Activated naive CD4-positive, alpha-beta T cell treated with anti-CD3 and anti-CD28 coated beads, Interleukin-2, amount 50 U/mL, for 24 hours (primary cell): ENCODE measurements around the gene VEGFC.

Source experiments
- H3K27ac Mint-ChIP-seq: one replicate; pipeline ENCODE4 v1.8.0; 2021; ENCODE audit warnings: mild to moderate bottlenecking, mixed read lengths
- H3K27me3 Mint-ChIP-seq: one replicate; pipeline ENCODE4 v1.8.0; 2021; ENCODE audit warnings: mixed read lengths
- H3K36me3 Mint-ChIP-seq: one replicate; pipeline ENCODE4 v1.8.0; 2021; ENCODE audit warnings: mixed read lengths
- H3K4me1 Mint-ChIP-seq: one replicate; pipeline ENCODE4 v1.8.0; 2021; ENCODE audit warnings: mixed read lengths
- H3K4me3 Mint-ChIP-seq: one replicate; pipeline ENCODE4 v1.8.0; 2021; ENCODE audit warnings: mild to moderate bottlenecking, mixed read lengths
- H3K9me3 Mint-ChIP-seq: one replicate; pipeline ENCODE4 v1.8.0; 2021; ENCODE audit warnings: mixed read lengths

Gene VEGFC

GRCh38 chr4:176810481-176811249 is 17.9 kb upstream of the VEGFC start:
- Mint-ChIP-seq H3K27me3 (no peaks in the 10 kb centered on the region), H3K36me3 (no peaks in the 10 kb centered on the region), H3K4me1 (no peaks in the 10 kb centered on the region), H3K4me3 (no peak overlapping the region), H3K27ac (no peak overlapping the region), H3K9me3 (peaks cover 22% of the 10 kb centered on the region)

- H3K9me3 Mint-ChIP-seq = peaks cover 22% of the 10 kb centered on the region
- no peak overlapping the region for H3K4me3 Mint-ChIP-seq
- no peaks in the 10 kb centered on the region for H3K36me3 Mint-ChIP-seq
- no peaks in the 10 kb centered on the region for H3K4me1 Mint-ChIP-seq
- no peaks in the 10 kb centered on the region for H3K27me3 Mint-ChIP-seq
- H3K27ac Mint-ChIP-seq = no peak overlapping the region
Measured at GRCh38 chr4:176806778-176807375, 14.2 kb upstream of the VEGFC start.

- Mint-ChIP-seq H3K27me3 (no peaks in the 10 kb centered on the region), H3K9me3 (peaks cover 22% of the 10 kb centered on the region), H3K4me1 (no peaks in the 10 kb centered on the region), H3K36me3 (no peaks in the 10 kb centered on the region), H3K27ac (no peak overlapping the region), H3K4me3 (no peak overlapping the region)
Measured at GRCh38 chr4:176805155-176805554, 12.4 kb upstream of the VEGFC start.

DNA sequence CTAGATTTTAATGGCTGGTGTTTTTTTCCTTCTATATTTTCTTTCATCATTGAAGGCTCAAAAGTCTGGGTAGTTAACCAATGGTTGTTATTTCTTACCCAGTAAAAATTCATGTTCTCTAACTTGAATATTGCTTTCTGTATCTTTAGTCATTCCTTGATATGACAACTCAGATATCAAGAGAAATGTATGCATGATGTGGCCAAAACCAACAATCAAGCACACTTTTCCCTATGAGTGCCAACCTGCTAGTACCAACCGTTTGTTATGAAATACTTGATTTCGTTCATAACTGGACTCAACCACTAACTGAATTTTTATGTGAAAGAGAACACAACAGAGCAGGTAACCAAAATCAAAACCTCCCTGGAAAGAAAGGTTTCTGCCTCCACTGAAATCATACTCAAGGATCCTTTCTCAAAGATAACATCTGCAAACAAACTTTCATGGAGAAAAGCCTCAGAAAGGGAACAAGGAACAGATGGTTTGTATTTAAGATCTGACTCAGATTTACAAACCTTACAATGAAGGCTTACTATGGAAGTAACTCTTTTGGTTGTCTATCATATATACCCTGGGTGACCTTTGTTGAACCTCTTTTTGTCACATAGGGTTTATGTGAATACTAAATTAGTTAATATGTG is 8.3 kb upstream of the VEGFC start:
- Mint-ChIP-seq H3K4me3 (no peak overlapping the region), H3K27ac (no peak overlapping the region), H3K4me1 (no peaks in the 10 kb centered on the region), H3K27me3 (peaks cover 1% of the 10 kb centered on the region), H3K9me3 (peaks cover under 1% of the 10 kb centered on the region), H3K36me3 (no peaks in the 10 kb centered on the region)

DNA sequence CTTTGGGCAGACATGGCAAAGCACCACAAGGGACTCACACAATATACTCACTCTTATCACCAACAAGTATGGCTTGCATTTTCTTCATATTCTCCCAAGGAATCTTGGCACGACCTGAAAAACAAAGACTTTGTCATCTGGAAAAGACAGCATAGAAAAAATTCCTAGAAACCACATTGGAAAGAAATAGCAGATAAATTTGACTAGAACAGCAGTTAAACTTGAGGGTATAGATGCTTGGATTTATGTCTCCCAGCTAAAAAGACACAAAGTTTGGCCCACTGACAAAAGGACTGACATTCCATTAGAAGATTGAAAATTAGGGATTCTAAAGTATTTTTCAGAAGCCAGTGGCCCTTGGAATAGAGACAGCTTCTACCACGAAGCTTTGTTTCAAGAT is 6.9 kb upstream of the VEGFC start:
- no peaks in the 10 kb centered on the region for H3K4me1 Mint-ChIP-seq
- no peaks in the 10 kb centered on the region for H3K36me3 Mint-ChIP-seq
- H3K4me3 Mint-ChIP-seq = no peak overlapping the region
- H3K9me3 Mint-ChIP-seq = no peaks in the 10 kb centered on the region
- H3K27ac Mint-ChIP-seq = no peak overlapping the region
- peaks cover 4% of the 10 kb centered on the region for H3K27me3 Mint-ChIP-seq

DNA sequence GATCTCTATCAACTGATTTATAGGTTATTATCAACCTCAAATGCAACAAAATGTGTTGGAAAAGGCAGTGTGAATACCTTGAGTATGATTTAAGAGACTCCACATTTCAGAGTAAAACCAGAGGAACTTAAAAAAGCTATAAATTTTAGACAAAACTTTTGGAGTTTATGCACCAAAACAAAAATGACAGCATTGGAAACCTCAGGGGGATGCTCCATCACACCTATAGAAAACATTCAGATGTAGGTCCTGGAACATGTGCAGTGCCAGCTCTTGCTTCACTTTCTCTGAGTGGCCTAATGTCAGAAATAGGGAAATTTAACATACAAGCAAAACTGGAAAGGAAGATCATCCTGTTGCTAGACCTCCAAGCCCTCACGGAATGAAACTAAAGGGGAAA is 5.8 kb upstream of the VEGFC start:
- no peak overlapping the region for H3K4me3 Mint-ChIP-seq
- no peak overlapping the region for H3K27ac Mint-ChIP-seq
- H3K36me3 Mint-ChIP-seq = no peaks in the 10 kb centered on the region
- peaks cover 15% of the 10 kb centered on the region for H3K27me3 Mint-ChIP-seq
- H3K9me3 Mint-ChIP-seq = no peaks in the 10 kb centered on the region
- H3K4me1 Mint-ChIP-seq = no peaks in the 10 kb centered on the region

- Mint-ChIP-seq H3K36me3 (no peaks in the 10 kb centered on the region), H3K9me3 (no peaks in the 10 kb centered on the region), H3K27ac (no peak overlapping the region), H3K27me3 (peaks cover 29% of the 10 kb centered on the region), H3K4me1 (peaks cover 6% of the 10 kb centered on the region), H3K4me3 (no peak overlapping the region)
Measured at GRCh38 chr4:176795441-176795840, 2.7 kb upstream of the VEGFC start.

GRCh38 chr4:176794651-176795050 is 1.9 kb upstream of the VEGFC start:
- H3K9me3 Mint-ChIP-seq = no peaks in the 10 kb centered on the region
- H3K36me3 Mint-ChIP-seq = no peaks in the 10 kb centered on the region
- no peak overlapping the region for H3K4me3 Mint-ChIP-seq
- H3K27ac Mint-ChIP-seq = no peak overlapping the region
- H3K4me1 Mint-ChIP-seq = peaks cover 6% of the 10 kb centered on the region
- H3K27me3 Mint-ChIP-seq = peaks cover 34% of the 10 kb centered on the region

DNA sequence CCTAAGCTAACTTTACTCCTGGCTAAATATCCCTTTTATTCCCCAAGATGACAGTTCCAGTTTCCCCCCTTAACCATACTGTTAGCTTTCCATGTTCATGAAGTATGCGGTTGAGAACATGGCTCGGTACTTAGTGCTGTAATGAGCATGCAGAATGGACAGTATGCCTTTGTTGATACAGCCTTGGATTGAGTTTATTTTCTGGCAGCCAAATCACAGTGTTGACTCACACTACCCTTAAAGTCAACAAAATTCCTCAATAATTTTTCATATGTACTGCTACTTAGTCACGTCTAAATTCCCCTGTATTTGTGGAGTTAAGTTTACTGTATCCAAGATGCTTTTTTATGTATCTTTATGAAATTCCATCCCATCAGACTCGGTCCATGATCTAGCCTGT is 1.4 kb upstream of the VEGFC start:
- Mint-ChIP-seq H3K4me3 (peak overlapping the region; percentile 8), H3K27me3 (peaks cover 38% of the 10 kb centered on the region), H3K9me3 (no peaks in the 10 kb centered on the region), H3K4me1 (peaks cover 6% of the 10 kb centered on the region), H3K36me3 (no peaks in the 10 kb centered on the region), H3K27ac (no peak overlapping the region)

- peaks cover 40% of the 10 kb centered on the region for H3K27me3 Mint-ChIP-seq
- no peak overlapping the region for H3K27ac Mint-ChIP-seq
- peak overlapping the region; percentile 45 for H3K4me3 Mint-ChIP-seq
Measured at GRCh38 chr4:176793060-176793605, 411 bp upstream of the VEGFC start.

DNA sequence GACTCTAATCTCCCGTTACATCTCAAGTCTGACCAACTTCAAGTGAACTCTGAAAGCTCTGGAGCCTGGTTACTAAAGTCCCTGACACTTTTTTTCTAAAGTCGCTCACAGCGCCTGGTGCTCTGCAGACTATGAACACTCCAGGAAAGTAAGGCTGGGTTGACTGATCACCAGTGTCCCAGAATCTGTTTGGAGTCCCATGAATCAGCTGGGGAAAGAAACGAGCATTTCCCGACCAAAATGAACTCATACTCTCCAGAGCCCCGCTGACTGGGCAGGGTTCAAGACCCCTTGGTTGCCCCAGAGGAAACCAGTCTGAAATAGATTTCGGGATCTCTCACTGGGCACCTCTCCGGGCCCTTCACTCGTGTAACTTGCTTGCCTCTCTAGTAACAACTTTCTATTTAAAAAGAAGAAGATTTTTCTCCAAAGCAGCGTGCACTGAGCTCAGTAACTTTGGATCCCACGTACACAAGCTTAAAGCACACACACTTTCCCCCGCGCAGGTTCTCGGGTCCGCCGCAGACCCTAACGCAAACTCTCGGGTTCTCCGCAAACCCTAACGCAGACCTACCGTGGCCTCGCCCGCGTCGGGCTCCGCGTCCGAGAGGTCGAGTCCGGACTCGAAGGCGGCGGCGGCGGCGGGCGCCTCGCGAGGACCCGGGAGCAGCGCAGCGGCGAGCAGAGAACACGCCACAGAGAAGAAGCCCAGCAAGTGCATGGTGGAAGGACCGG is 964 bp downstream of the VEGFC start:
- Mint-ChIP-seq H3K36me3 (no peaks in the 10 kb centered on the region), H3K4me1 (peaks cover 6% of the 10 kb centered on the region), H3K27ac (no peak overlapping the region), H3K27me3 (peaks cover 40% of the 10 kb centered on the region), H3K4me3 (no peak overlapping the region), H3K9me3 (no peaks in the 10 kb centered on the region)

More at GRCh38 chr4:176793060-176793605, 411 bp upstream of the VEGFC start:
- H3K9me3 Mint-ChIP-seq = no peaks in the 10 kb centered on the region
- peaks cover 6% of the 10 kb centered on the region for H3K4me1 Mint-ChIP-seq
- no peaks in the 10 kb centered on the region for H3K36me3 Mint-ChIP-seq

DNA sequence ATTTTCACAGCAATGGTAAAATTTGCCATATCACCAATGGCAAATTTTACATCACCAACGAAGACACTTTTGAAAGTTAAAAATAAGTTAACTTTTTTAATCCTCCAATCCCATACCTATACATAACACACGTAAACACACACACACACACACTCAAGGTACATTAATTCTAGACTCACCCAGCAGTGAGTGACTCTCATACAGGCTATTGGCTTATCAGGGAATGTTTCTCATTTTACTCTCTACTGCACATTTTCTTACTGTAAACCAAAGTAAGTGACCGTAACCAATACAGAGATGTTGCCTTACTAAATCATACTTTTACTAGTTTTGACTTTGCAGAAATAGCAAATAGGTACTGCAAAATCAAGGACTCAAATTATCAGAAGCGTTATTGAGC is 2.3 kb downstream of the VEGFC start:
- no peaks in the 10 kb centered on the region for H3K9me3 Mint-ChIP-seq
- no peak overlapping the region for H3K27ac Mint-ChIP-seq
- H3K4me3 Mint-ChIP-seq = no peak overlapping the region
- no peaks in the 10 kb centered on the region for H3K36me3 Mint-ChIP-seq
- H3K27me3 Mint-ChIP-seq = peaks cover 38% of the 10 kb centered on the region
- peaks cover 6% of the 10 kb centered on the region for H3K4me1 Mint-ChIP-seq

DNA sequence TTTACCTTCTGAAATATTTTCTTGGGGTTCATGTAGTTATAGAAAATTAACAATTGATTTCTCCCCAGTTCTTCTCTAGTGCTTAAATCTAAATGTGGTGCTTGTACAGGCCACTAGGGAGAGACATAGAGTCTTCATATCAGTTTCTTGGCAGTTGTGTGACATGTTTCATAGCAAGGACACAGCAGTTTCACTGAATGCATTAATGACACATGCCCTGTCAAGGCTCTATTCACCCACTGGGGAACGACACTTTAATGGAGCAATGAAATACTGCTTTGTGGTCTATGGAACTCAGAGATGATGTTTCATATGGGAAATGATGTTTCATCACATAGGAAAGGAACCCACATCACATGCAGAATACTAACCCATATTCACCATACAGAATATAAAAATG is 2.8 kb downstream of the VEGFC start:
- Mint-ChIP-seq H3K27me3 (peaks cover 35% of the 10 kb centered on the region), H3K4me1 (peaks cover 6% of the 10 kb centered on the region)

DNA sequence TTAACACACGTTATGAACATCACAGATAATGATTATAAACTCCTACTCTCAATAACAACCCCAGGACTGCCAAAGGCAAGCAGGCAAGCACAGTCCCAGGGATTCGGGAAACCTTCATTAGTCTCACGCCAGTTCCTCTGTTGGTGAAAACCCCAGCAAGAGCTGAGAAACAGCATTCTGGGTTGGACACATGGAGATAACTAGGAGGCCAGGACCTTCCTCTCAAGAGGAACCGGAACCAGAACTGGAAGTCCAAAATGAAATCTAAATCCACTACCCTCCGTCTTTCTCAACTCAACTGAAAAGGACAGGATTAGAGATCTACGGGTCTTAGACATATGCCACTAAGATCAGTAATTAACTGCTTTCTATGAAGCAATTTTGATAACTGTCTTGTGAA is 3.8 kb downstream of the VEGFC start:
- H3K27ac Mint-ChIP-seq = no peak overlapping the region
- H3K36me3 Mint-ChIP-seq = no peaks in the 10 kb centered on the region
- H3K4me3 Mint-ChIP-seq = no peak overlapping the region
- H3K27me3 Mint-ChIP-seq = peaks cover 28% of the 10 kb centered on the region
- H3K9me3 Mint-ChIP-seq = no peaks in the 10 kb centered on the region
- peaks cover 6% of the 10 kb centered on the region for H3K4me1 Mint-ChIP-seq

More for the DNA sequence above, 2.8 kb downstream of the VEGFC start:
- Mint-ChIP-seq H3K9me3 (no peaks in the 10 kb centered on the region), H3K36me3 (no peaks in the 10 kb centered on the region), H3K27ac (no peak overlapping the region), H3K4me3 (no peak overlapping the region)

DNA sequence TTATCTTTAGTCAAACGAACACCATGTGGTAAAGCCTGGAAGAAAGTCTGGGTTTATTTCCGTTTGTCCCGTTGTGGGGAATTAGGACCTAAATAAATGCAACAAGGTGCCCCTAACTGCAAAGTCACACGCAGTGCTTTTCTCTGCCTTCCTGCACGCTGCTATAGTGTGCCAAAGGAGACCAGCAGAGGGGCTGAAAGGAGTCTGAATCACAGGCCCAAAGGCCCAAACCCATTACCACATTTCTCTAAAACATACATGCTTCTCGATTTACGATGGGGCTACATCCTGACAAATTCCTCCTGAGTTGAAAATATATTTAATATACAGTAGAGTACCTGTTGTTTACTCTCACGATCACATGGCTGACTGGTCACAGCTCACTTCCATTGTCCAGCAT is 4.5 kb downstream of the VEGFC start:
- Mint-ChIP-seq H3K4me1 (peaks cover 6% of the 10 kb centered on the region), H3K4me3 (no peak overlapping the region), H3K36me3 (no peaks in the 10 kb centered on the region), H3K9me3 (no peaks in the 10 kb centered on the region), H3K27me3 (peaks cover 21% of the 10 kb centered on the region), H3K27ac (no peak overlapping the region)
